Lung (tissue), 12 donors: ENCODE data around the gene MAB21L1. TPM values are rescaled to one million over a fixed set of nuclear protein-coding genes. Genes with fewer than 3 reads are reported as not detected.
A peak's percentile ranks its signal among the peaks of the same experiment; 100 is the strongest.

Source experiments
- ATAC-seq: fragments of 200-7000 bp; cut with Tn5 transposase; one replicate; pipeline ENCODE4 v1.9.1; 2020; ENCODE audit warnings: moderate number of reproducible peaks; ENCODE audit not compliant: insufficient read depth, low FRiP score
- DNase-seq, 3 donors: peaks; one replicate each; pipeline ENCODE4 v3.0.0-alpha.2; 2013 to 2017
- H3K27ac ChIP-seq, 2 donors: one replicate each; pipeline ENCODE4 v1.5.1; 2013; ENCODE audit warnings: mild to moderate bottlenecking in 2 of 2, moderate library complexity in 2 of 2, control low read depth in 1 of 2, inconsistent platforms in 1 of 2, low read depth in 1 of 2, low read length in 1 of 2
- H3K27me3 ChIP-seq, 3 donors: one replicate each; pipeline ENCODE4 v1.5.1; 2013; ENCODE audit warnings: low read length in 2 of 3; ENCODE audit not compliant: control insufficient read depth in 3 of 3, insufficient read depth in 3 of 3
- H3K36me3 ChIP-seq, 4 donors: one replicate each; pipeline ENCODE4 v1.5.1; 2013; ENCODE audit warnings: low read length in 4 of 4, mild to moderate bottlenecking in 1 of 4, moderate library complexity in 1 of 4; ENCODE audit not compliant: control insufficient read depth in 4 of 4, insufficient read depth in 4 of 4
- H3K4me1 ChIP-seq, 5 donors: one replicate each; pipeline ENCODE4 v1.5.1; 2013; ENCODE audit warnings: low read length in 5 of 5, mild to moderate bottlenecking in 2 of 5, moderate library complexity in 1 of 5; ENCODE audit not compliant: control insufficient read depth in 5 of 5, insufficient read depth in 5 of 5
- H3K4me3 ChIP-seq: one replicate; pipeline ENCODE4 v1.5.1; 2013; ENCODE audit warnings: mild to moderate bottlenecking, control low read depth, moderate library complexity
- H3K9ac ChIP-seq, 2 donors: one replicate each; pipeline ENCODE4 v1.5.1; 2013; ENCODE audit warnings: low read length in 2 of 2, control low read depth in 1 of 2; ENCODE audit not compliant: insufficient read depth in 1 of 2
- H3K9me3 ChIP-seq, 4 donors: one replicate each; pipeline ENCODE4 v1.5.1; 2013; ENCODE audit warnings: low read length in 3 of 4, mild to moderate bottlenecking in 1 of 4, moderate library complexity in 1 of 4; ENCODE audit not compliant: control insufficient read depth in 4 of 4, insufficient read depth in 3 of 4
- WGBS, 2 donors: extraction: QIAGEN DNeasy Blood & Tissue Kit; methylation state at CpG; one replicate each; pipeline ENCODE4 v1.1.7; 2013; 5-methylcytosine and 5-hydroxymethylcytosine counted together
- polyA plus RNA-seq, 2 donors: library from polyadenylated mRNA; stranded (reverse); fragments of 200-250 nt; gene quantifications; one replicate each; pipeline ENCODE4 v1.2.1, GENCODE V29; 2013
- total RNA-seq, 2 donors: library from RNA; depleted of rRNA in 1 of 2; stranded (reverse); fragments of >200 nt in 1 of 2; gene quantifications; one replicate each; pipeline ENCODE4 v1.2.1, GENCODE V29; 2014 to 2021
- TF ChIP-seq, protein P1 (sequence below): IDR thresholded peaks from 2 replicates; pipeline ENCODE4 v1.5.1; 2012; ENCODE audit warnings: mild to moderate bottlenecking; ENCODE audit errors: control extremely low read depth, extremely low read depth
- donor health status: control.
- donor health status: control.
- donor health status: Bipolar disorder and iron deficiency.
- donor health status: healthy.
- donor health status: DM: yes; HTN: yes; CAD: no.

The MAB21L1 gene
- total and polyA plus RNA-seq, 4 donors, result 0.04 to 0.28 TPM; not detected in 2

DNA sequence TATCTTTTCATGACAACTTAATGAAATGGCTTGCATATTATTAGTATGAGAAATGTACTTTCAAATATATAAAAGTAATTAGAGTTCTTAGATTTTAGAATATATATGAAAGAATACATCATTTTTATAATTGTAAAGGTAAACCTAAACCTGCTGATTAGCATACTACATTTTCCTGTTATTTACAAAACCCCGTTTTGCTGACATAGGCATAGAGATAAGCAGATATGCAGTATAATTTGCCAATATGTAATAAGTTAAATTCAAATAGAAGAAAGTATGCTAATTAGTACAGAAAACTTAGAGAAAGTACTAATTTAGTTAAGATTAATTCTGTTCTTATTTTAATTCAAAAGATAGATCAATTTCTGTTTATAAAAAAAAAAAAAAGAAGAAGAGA lies 21.5 kb downstream of the MAB21L1 start:
- Histone ChIP-seq H3K9me3 (no peaks in the 10 kb centered on the region), H3K27me3 (no peaks in the 10 kb centered on the region), H3K9ac (no peak overlapping the region), H3K4me3 (no peak overlapping the region), H3K36me3 (peaks cover 0 to 5% (median 0%) of the 10 kb centered on the region in 4 donors), H3K4me1 (no peaks in the 10 kb centered on the region), H3K27ac (no peak overlapping the region)
- TF ChIP-seq, protein P1, sequence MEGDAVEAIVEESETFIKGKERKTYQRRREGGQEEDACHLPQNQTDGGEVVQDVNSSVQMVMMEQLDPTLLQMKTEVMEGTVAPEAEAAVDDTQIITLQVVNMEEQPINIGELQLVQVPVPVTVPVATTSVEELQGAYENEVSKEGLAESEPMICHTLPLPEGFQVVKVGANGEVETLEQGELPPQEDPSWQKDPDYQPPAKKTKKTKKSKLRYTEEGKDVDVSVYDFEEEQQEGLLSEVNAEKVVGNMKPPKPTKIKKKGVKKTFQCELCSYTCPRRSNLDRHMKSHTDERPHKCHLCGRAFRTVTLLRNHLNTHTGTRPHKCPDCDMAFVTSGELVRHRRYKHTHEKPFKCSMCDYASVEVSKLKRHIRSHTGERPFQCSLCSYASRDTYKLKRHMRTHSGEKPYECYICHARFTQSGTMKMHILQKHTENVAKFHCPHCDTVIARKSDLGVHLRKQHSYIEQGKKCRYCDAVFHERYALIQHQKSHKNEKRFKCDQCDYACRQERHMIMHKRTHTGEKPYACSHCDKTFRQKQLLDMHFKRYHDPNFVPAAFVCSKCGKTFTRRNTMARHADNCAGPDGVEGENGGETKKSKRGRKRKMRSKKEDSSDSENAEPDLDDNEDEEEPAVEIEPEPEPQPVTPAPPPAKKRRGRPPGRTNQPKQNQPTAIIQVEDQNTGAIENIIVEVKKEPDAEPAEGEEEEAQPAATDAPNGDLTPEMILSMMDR, result no peak
- DNase-seq (no peak), ATAC-seq (no peak)
- 82 to 91% methylated on average over 1 of the region's 1 CpG for WGBS, 2 donors

DNA sequence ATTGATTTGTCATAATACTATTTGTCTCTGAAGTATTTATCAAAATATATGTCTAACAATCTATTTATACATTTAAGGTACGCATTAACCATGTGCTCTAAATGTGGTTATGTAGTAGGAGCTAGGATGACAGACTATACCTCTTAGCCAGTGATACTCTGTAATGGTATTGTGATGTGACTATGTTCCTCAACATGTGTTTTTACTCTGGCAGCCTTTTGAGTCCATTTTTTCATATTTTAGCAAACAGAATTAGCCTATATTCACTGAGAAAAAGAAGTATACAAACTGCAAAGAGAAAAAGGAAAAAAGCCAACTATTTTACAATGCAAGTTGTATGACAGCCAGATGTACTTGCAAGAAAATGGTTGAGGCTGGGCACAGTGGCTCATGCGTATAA lies 26.7 kb downstream of the MAB21L1 start:
- 95 to 96% methylated on average over 2 of the region's 2 CpGs for WGBS, 2 donors
- no peak for ATAC-seq
- H3K27ac ChIP-seq, result no peak overlapping the region
- no peaks in the 10 kb centered on the region for H3K9me3 ChIP-seq
- no peak overlapping the region for H3K9ac ChIP-seq
- TF ChIP-seq, protein P1, result no peak
- DNase-seq, result peak in 1 of 3 donors; percentile 3
- no peak overlapping the region for H3K4me3 ChIP-seq
- H3K4me1 ChIP-seq, result no peaks in the 10 kb centered on the region
- H3K36me3 ChIP-seq, result peaks cover 0 to 5% (median 0%) of the 10 kb centered on the region in 4 donors
- no peaks in the 10 kb centered on the region for H3K27me3 ChIP-seq

DNA sequence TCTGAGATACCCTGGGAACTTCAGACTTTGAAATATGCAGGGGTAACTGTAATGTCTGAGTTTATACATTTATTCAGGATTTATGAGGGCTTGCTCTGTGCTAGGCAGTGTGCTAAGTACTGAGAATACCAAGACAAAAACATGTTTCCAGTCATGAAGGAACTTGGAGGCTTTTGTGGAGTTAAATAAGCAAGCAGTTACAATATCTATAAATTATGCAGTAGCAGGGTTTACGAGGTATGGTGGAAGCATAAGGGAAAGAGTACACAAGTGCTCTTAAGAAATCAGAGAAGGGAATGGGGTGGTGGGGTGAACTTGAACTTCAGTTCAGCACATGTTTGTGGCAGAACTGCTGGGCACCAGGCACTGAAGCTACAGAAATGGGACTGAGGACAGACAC lies 28.0 kb downstream of the MAB21L1 start:
- Histone ChIP-seq H3K4me1 (no peaks in the 10 kb centered on the region), H3K9me3 (no peaks in the 10 kb centered on the region), H3K27me3 (no peaks in the 10 kb centered on the region), H3K4me3 (no peak overlapping the region), H3K27ac (no peak overlapping the region), H3K9ac (no peak overlapping the region), H3K36me3 (peaks cover 0 to 5% (median 0%) of the 10 kb centered on the region in 4 donors)
- ATAC-seq, result no peak
- TF ChIP-seq, protein P1, result no peak
- DNase-seq, result no peak
- 61 to 67% methylated on average over 1 of the region's 1 CpG for WGBS, 2 donors
